NCI-H146 (cell line): ENCODE results near the gene REV3L.

ENCODE experiments used
- DNase-seq: peaks from one replicate; lab custom pipeline; 2025; lab: John Stamatoyannopoulos, UW

REV3L gene

GRCh38 chr6:111423960-111424846 lies 58.8 kb downstream of the REV3L start:
- no peak for DNase-seq

GRCh38 chr6:111423055-111423633 lies 59.9 kb downstream of the REV3L start:
- no peak for DNase-seq

- no peak for DNase-seq
These were observed 63.9 kb downstream of the REV3L start for GRCh38 chr6:111418971-111419693.

- no peak for DNase-seq
These were observed 65.1 kb downstream of the REV3L start for GRCh38 chr6:111417946-111418345.

- peak; percentile 19 for DNase-seq
These were observed 65.8 kb downstream of the REV3L start for GRCh38 chr6:111417181-111417585.

GRCh38 chr6:111416529-111416928 lies 66.5 kb downstream of the REV3L start:
- DNase-seq = no peak

- no peak for DNase-seq
These were observed 68.6 kb downstream of the REV3L start for GRCh38 chr6:111414373-111414772.

GRCh38 chr6:111411978-111412566 lies 70.9 kb downstream of the REV3L start:
- no peak for DNase-seq

- no peak for DNase-seq
These were observed 72.0 kb downstream of the REV3L start for GRCh38 chr6:111411046-111411445.

- no peak for DNase-seq
These were observed 72.6 kb downstream of the REV3L start for GRCh38 chr6:111410371-111410770.

GRCh38 chr6:111409430-111409829 lies 73.6 kb downstream of the REV3L start:
- DNase-seq = no peak

GRCh38 chr6:111407686-111408085 lies 75.3 kb downstream of the REV3L start:
- no peak for DNase-seq

- DNase-seq = no peak
These were observed 76.8 kb downstream of the REV3L start for GRCh38 chr6:111406200-111406721.

GRCh38 chr6:111403388-111403787 lies 79.6 kb downstream of the REV3L start:
- no peak for DNase-seq

GRCh38 chr6:111399626-111400025 lies 83.4 kb downstream of the REV3L start:
- no peak for DNase-seq

GRCh38 chr6:111388681-111389080 lies 94.3 kb downstream of the REV3L start:
- no peak for DNase-seq

GRCh38 chr6:111382476-111383294 lies 100.3 kb downstream of the REV3L start:
- DNase-seq = no peak

GRCh38 chr6:111381728-111382127 lies 101.3 kb downstream of the REV3L start:
- no peak for DNase-seq

- no peak for DNase-seq
These were observed 101.9 kb downstream of the REV3L start for GRCh38 chr6:111381123-111381522.

- DNase-seq = no peak
These were observed 103.2 kb downstream of the REV3L start for GRCh38 chr6:111379831-111380230.

- DNase-seq = no peak
These were observed 103.7 kb downstream of the REV3L start for GRCh38 chr6:111379302-111379701.
